H1 (cell line): Measurements from ENCODE around the gene ABHD1. TPM values are rescaled to one million over a fixed set of nuclear protein-coding genes. Genes with fewer than 3 reads are reported as not detected.

Source experiments
- CTCF ChIA-PET: fragments of 300-600 bp; sonication (Branson Sonifier 250); formaldehyde crosslinking; loops from one replicate; lab custom pipeline; 2021; ENCODE audit not compliant: partially characterized antibody; lab: Charles Lee
- POLR2A ChIA-PET: fragments of 300-600 bp; sonication (Branson Sonifier 250); formaldehyde crosslinking; loops from one replicate; lab custom pipeline; 2021; ENCODE audit warnings: inconsistent platforms; ENCODE audit not compliant: partially characterized antibody; lab: Charles Lee
- DNase-seq, 2 experiments: peaks; one replicate each; pipeline versions ENCODE4 v3.0.0 to v3.0.0-alpha.2; 2010 to 2022; ENCODE audit warnings: low spot score in 2 of 2, low read depth in 1 of 2, mixed read lengths in 1 of 2
- FAIRE-seq: peaks from 2 replicates; lab custom pipeline; 2011; peaks lifted over from hg19 to GRCh38; lab: Jason Lieb, UNC
- H2AFZ ChIP-seq: 2 replicates; pipeline ENCODE4 v1.8.1; 2012; ENCODE audit warnings: low read length, inconsistent platforms
- H2AK5ac ChIP-seq: 2 replicates; pipeline ENCODE4 v1.6.1; 2013; ENCODE audit warnings: low read depth, low read length
- H2BK120ac ChIP-seq: replicated peaks from 2 replicates; pipeline ENCODE3; 2013; ENCODE audit warnings: low read depth, low read length, inconsistent platforms
- H2BK12ac ChIP-seq: 2 replicates; pipeline ENCODE4 v1.6.1; 2013; ENCODE audit warnings: low read depth, low read length
- H2BK15ac ChIP-seq: 2 replicates; pipeline ENCODE4 v1.6.1; 2013; ENCODE audit warnings: low read length
- H2BK20ac ChIP-seq: 2 replicates; pipeline ENCODE4 v1.6.1; 2013; ENCODE audit warnings: low read length
- H2BK5ac ChIP-seq: 2 replicates; pipeline ENCODE4 v1.6.1; 2013; ENCODE audit warnings: low read depth, low read length
- H3K14ac ChIP-seq: 2 replicates; pipeline ENCODE4 v1.6.1; 2013; ENCODE audit warnings: inconsistent platforms; ENCODE audit not compliant: insufficient read length
- H3K18ac ChIP-seq: 2 replicates; pipeline ENCODE4 v1.6.1; 2013; ENCODE audit warnings: low read length; ENCODE audit errors: extremely low read depth
- H3K23ac ChIP-seq: 2 replicates; pipeline ENCODE4 v1.6.1; 2013; ENCODE audit warnings: inconsistent platforms; ENCODE audit not compliant: insufficient read length
- H3K23me2 ChIP-seq: 2 replicates; pipeline ENCODE4 v1.6.1; 2013; ENCODE audit warnings: low read depth, low read length
- H3K27ac ChIP-seq: 2 replicates; pipeline ENCODE4 v1.6.1; 2011; ENCODE audit warnings: low read depth, low read length, inconsistent platforms
- H3K27me3 ChIP-seq, 4 experiments: replicated peaks in 1 of 4; 1 replicate in 1 of 4; 2 replicates in 3 of 4; pipeline versions ENCODE4 v1.6.1 to v1.8.1; 2011 to 2013; ENCODE audit warnings: low read length in 3 of 4, mild to moderate bottlenecking in 3 of 4, inconsistent platforms in 2 of 4, mixed read lengths in 2 of 4, moderate library complexity in 1 of 4; ENCODE audit not compliant: control insufficient read depth in 3 of 4, insufficient read depth in 3 of 4; ENCODE audit errors: extremely low read depth in 1 of 4
- H3K36me3 ChIP-seq, 4 experiments: 2 replicates each; pipeline versions ENCODE4 v1.6.1 to v1.8.1; 2011 to 2013; ENCODE audit warnings: mild to moderate bottlenecking in 4 of 4, low read length in 3 of 4, moderate library complexity in 2 of 4, control low read depth in 1 of 4, inconsistent platforms in 1 of 4; ENCODE audit not compliant: insufficient read depth in 4 of 4, control insufficient read depth in 2 of 4
- H3K4ac ChIP-seq: replicated peaks from 2 replicates; pipeline ENCODE3; 2013; ENCODE audit warnings: low read length, low read depth, mixed read lengths, inconsistent platforms; ENCODE audit not compliant: insufficient read length
- H3K4me1 ChIP-seq, 4 experiments: replicated peaks in 1 of 4; 1 replicate in 1 of 4; 2 replicates in 3 of 4; pipeline versions ENCODE4 v1.6.1 to v1.8.1; 2011 to 2013; ENCODE audit warnings: low read length in 3 of 4, inconsistent platforms in 2 of 4, mixed read lengths in 1 of 4; ENCODE audit not compliant: insufficient read depth in 4 of 4, control insufficient read depth in 3 of 4
- H3K4me2 ChIP-seq, 2 experiments: 2 replicates each; pipeline versions ENCODE4 v1.6.1 to v1.8.1; 2011 to 2013; ENCODE audit warnings: low read depth in 2 of 2, low read length in 2 of 2, control low read depth in 1 of 2, inconsistent platforms in 1 of 2, mild to moderate bottlenecking in 1 of 2; ENCODE audit not compliant: insufficient read depth in 1 of 2
- H3K4me3 ChIP-seq, 4 experiments: fragments of 200-600, 300-600 bp in 1 of 4; sonication (generic), shearing (Covaris generic), sonication (Bioruptor Twin) in 1 of 4; 2 replicates each; pipeline versions ENCODE4 v1.5.1 to v1.8.1; 2011 to 2016; ENCODE audit warnings: low read length in 4 of 4, low read depth in 3 of 4, control low read depth in 2 of 4, inconsistent platforms in 2 of 4, mild to moderate bottlenecking in 2 of 4, mixed read lengths in 1 of 4, moderate library complexity in 1 of 4; ENCODE audit not compliant: insufficient read depth in 2 of 4; ENCODE audit errors: extremely low read depth in 1 of 4
- H3K56ac ChIP-seq: replicated peaks from 2 replicates; pipeline ENCODE3; 2013; ENCODE audit warnings: low read depth, mild to moderate bottlenecking, mixed read lengths, low read length, inconsistent platforms; ENCODE audit not compliant: insufficient read length
- H3K79me1 ChIP-seq: 2 replicates; pipeline ENCODE4 v1.6.1; 2013; ENCODE audit warnings: low read depth, low read length, control low read depth
- H3K79me2 ChIP-seq, 2 experiments: 2 replicates each; pipeline versions ENCODE4 v1.6.1 to v1.8.1; 2012 to 2013; ENCODE audit warnings: low read length in 2 of 2, mild to moderate bottlenecking in 2 of 2, inconsistent platforms in 1 of 2; ENCODE audit not compliant: insufficient read depth in 2 of 2, control insufficient read depth in 1 of 2
- H3K9ac ChIP-seq, 4 experiments: replicated peaks in 1 of 4; 1 replicate in 1 of 4; 2 replicates in 3 of 4; pipeline versions ENCODE4 v1.6.1 to v1.8.1; 2011 to 2013; ENCODE audit warnings: low read depth in 3 of 4, low read length in 3 of 4, control low read depth in 2 of 4, mild to moderate bottlenecking in 2 of 4, moderate library complexity in 2 of 4, inconsistent platforms in 1 of 4; ENCODE audit errors: extremely low read depth in 1 of 4
- H3K9me3 ChIP-seq, 2 experiments: 2 replicates each; pipeline versions ENCODE4 v1.6.1 to v1.8.1; 2012 to 2013; ENCODE audit warnings: mild to moderate bottlenecking in 2 of 2, moderate library complexity in 2 of 2, control low read depth in 1 of 2, inconsistent platforms in 1 of 2, low read depth in 1 of 2, low read length in 1 of 2, mixed read lengths in 1 of 2; ENCODE audit not compliant: insufficient read depth in 2 of 2
- H4K20me1 ChIP-seq, 2 experiments: replicated peaks in 1 of 2; 2 replicates each; pipeline versions ENCODE3 to v1.8.1; 2011 to 2013; ENCODE audit warnings: inconsistent platforms in 2 of 2, low read length in 2 of 2, mild to moderate bottlenecking in 1 of 2; ENCODE audit not compliant: insufficient read depth in 2 of 2, control insufficient read depth in 1 of 2
- H4K5ac ChIP-seq: 2 replicates; pipeline ENCODE4 v1.6.1; 2013; ENCODE audit warnings: low read length, low read depth, mixed read lengths, inconsistent platforms; ENCODE audit not compliant: insufficient read length
- H4K8ac ChIP-seq: 2 replicates; pipeline ENCODE4 v1.8.0; 2013; ENCODE audit warnings: mild to moderate bottlenecking, moderate library complexity, low read length, inconsistent platforms; ENCODE audit not compliant: insufficient read depth; ENCODE audit errors: extremely low read depth
- H4K91ac ChIP-seq: replicated peaks from 2 replicates; pipeline ENCODE3; 2013; ENCODE audit warnings: low read length, mixed read lengths, inconsistent platforms; ENCODE audit not compliant: insufficient read length
- FOSL1 ChIP-seq: IDR thresholded peaks from 2 replicates; pipeline ENCODE4 v1.6.1; 2011; ENCODE audit warnings: mild to moderate bottlenecking, low read depth, low read length, moderate library complexity; ENCODE audit not compliant: insufficient read depth
- GABPA ChIP-seq: IDR thresholded peaks from 2 replicates; pipeline ENCODE4 v1.6.1; 2011; ENCODE audit warnings: mild to moderate bottlenecking, low read length, moderate library complexity, borderline replicate concordance; ENCODE audit not compliant: insufficient read depth
- NANOG ChIP-seq: IDR thresholded peaks from 2 replicates; pipeline ENCODE4 v1.6.1; 2011; ENCODE audit warnings: low read length, low read depth, mild to moderate bottlenecking, inconsistent platforms; ENCODE audit not compliant: insufficient read depth, poor library complexity, severe bottlenecking
- PHF8 ChIP-seq: fragments of 200-600 bp; sonication (generic); conservative IDR thresholded peaks from 2 replicates; pipeline ENCODE4 v1.7.1; 2012; ENCODE audit warnings: low read depth, mild to moderate bottlenecking, inconsistent platforms, low read length, moderate library complexity
- POLR2AphosphoS5 ChIP-seq: IDR thresholded peaks from 2 replicates; pipeline ENCODE4 v1.6.1; 2011; ENCODE audit warnings: low read depth, low read length
- POU5F1 ChIP-seq: IDR thresholded peaks from 2 replicates; pipeline ENCODE4 v1.6.1; 2011; ENCODE audit warnings: low read depth, mild to moderate bottlenecking, low read length, moderate library complexity
- RBBP5 ChIP-seq: IDR thresholded peaks from 2 replicates; pipeline ENCODE4 v1.7.1; 2012; ENCODE audit warnings: low read depth, mild to moderate bottlenecking, inconsistent platforms, low read length, moderate library complexity, borderline replicate concordance
- SIX5 ChIP-seq: IDR thresholded peaks from 2 replicates; pipeline ENCODE4 v1.6.1; 2011; ENCODE audit warnings: mild to moderate bottlenecking, low read depth, low read length
- USF2 ChIP-seq: IDR thresholded peaks from 2 replicates; pipeline ENCODE4 v1.6.1; 2011; ENCODE audit warnings: low read length, improper control_type of control experiment
- WGBS, 2 experiments: shearing (Covaris generic) in 1 of 2; methylation state at CpG; one replicate each; pipeline versions ENCODE4 v1.1.6 to v1.1.7; 2013 to 2015; ENCODE audit warnings: low lambda C conversion rate in 2 of 2, mixed read lengths in 2 of 2, inconsistent platforms in 1 of 2, low coverage in 1 of 2, missing lambda C conversion rate in 1 of 2; ENCODE audit not compliant: insufficient replicate concordance in 2 of 2, insufficient coverage in 1 of 2, insufficient read length in 1 of 2; ENCODE audit errors: extremely low coverage in 1 of 2, missing lambda C conversion rate in 1 of 2; 5-methylcytosine and 5-hydroxymethylcytosine counted together
- polyA plus RNA-seq, 7 experiments: library from polyadenylated mRNA; depleted of rRNA in 3 of 7; stranded (reverse) in 5 of 7; unstranded in 2 of 7; fragments of >200 nt in 5 of 7; fragments of 200-250 nt in 2 of 7; gene quantifications; 1 replicate in 5 of 7; 2 replicates in 1 of 7; 4 replicates in 1 of 7; pipeline versions ENCODE4 v1.2.1 to v1.2.3, GENCODE V29; 2011 to 2013; ENCODE audit warnings: missing spikeins in 2 of 7, mixed read lengths in 2 of 7
- total RNA-seq: library from RNA; stranded (reverse); fragmentation: NEBNext Ultra II Directional; extraction: Animal tissue kit (Norgen Biotek cat#: 25700); gene quantifications from 2 replicates; pipeline ENCODE4 v1.2.1, GENCODE V29; 2021
- TF ChIP-seq, protein P1 (sequence below): IDR thresholded peaks from 2 replicates; pipeline ENCODE4 v1.6.1; 2012; ENCODE audit warnings: low read length, inconsistent platforms

The ABHD1 gene
- total and polyA plus RNA-seq, 2 of the 8 experiments (the other 6 are each of a cell fraction or from before 2014, with no cell fraction given) = 0.20 to 1.1 TPM

DNA sequence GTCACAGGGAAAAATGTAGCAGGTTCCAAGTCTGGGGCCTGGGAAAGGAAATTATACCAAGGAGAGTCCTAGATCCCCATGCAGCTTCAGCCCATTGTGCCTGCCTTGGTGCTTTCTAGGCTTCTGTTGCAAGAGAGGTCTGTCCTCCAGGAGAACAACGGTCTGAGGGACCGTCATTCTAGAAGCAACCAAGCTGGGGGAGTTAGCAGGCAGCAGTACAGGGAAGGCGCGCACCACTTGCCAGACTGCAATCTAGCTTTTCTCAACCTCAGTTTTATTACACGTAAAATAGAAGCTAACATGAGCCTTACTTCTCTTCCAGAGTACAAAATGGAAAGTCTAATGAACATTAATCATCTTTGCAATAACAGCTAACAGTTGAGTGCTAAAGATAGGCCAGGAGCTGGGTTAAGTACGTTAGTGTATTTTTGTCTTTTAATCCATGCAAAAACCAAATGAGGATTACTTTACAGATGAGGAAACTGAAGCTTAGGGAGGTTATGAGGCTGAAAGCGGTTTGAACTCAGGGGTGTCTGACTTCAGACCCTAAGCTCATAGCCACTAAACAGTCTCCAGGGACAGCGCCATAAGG, 27.1 kb downstream of the ABHD1 start:
- no peak overlapping the region for H4K8ac ChIP-seq
- POLR2A ChIA-PET = interaction anchor here (1.4 to 1.5 kb wide), 3 partner anchors 12 to 98 kb away, joined by 3 to 4 read pairs (median 4); partner anchors contain the start of gene PRR30
- H2BK15ac ChIP-seq = no peak overlapping the region
- TF ChIP-seq GABPA (no peak), FOSL1 (no peak), USF2 (no peak), PHF8 (no peak), NANOG (no peak), POLR2AphosphoS5 (no peak), SIX5 (no peak), RBBP5 (no peak), POU5F1 (no peak)
- TF ChIP-seq, protein P1, sequence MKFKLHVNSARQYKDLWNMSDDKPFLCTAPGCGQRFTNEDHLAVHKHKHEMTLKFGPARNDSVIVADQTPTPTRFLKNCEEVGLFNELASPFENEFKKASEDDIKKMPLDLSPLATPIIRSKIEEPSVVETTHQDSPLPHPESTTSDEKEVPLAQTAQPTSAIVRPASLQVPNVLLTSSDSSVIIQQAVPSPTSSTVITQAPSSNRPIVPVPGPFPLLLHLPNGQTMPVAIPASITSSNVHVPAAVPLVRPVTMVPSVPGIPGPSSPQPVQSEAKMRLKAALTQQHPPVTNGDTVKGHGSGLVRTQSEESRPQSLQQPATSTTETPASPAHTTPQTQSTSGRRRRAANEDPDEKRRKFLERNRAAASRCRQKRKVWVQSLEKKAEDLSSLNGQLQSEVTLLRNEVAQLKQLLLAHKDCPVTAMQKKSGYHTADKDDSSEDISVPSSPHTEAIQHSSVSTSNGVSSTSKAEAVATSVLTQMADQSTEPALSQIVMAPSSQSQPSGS = no peak

More for the DNA sequence above, 27.1 kb downstream of the ABHD1 start:
- H3K79me2 ChIP-seq = no peaks in the 10 kb centered on the region
- H3K4me2 ChIP-seq = no peak overlapping the region
- no peak overlapping the region for H3K4me3 ChIP-seq
- no peaks in the 10 kb centered on the region for H3K9me3 ChIP-seq
- H4K20me1 ChIP-seq = no peaks in the 10 kb centered on the region
- H3K23ac ChIP-seq = no peak overlapping the region
- no peaks in the 10 kb centered on the region for H3K79me1 ChIP-seq
- H4K5ac ChIP-seq = no peak overlapping the region
- CTCF ChIA-PET = interaction anchor here (0.8 to 5.6 kb wide), 10 partner anchors 8 to 63 kb away, joined by 3 to 27 read pairs (median 4); no protein-coding TSS in a partner anchor
- H3K14ac ChIP-seq = no peak overlapping the region
- no peak overlapping the region for H3K27ac ChIP-seq
- no peak for FAIRE-seq
- DNase-seq = no peak
- no peaks in the 10 kb centered on the region for H3K36me3 ChIP-seq
- no peak overlapping the region for H2BK5ac ChIP-seq
- H2AK5ac ChIP-seq = no peak overlapping the region
- no peak overlapping the region for H3K4ac ChIP-seq
- no peaks in the 10 kb centered on the region for H3K23me2 ChIP-seq
- H2AFZ ChIP-seq = no peak overlapping the region
- H3K27me3 ChIP-seq = no peaks in the 10 kb centered on the region
- H3K4me1 ChIP-seq = no peaks in the 10 kb centered on the region; a peak in 1 of 7 replicates
- H2BK120ac ChIP-seq = no peak overlapping the region
- H3K9ac ChIP-seq = no peak overlapping the region
- no peak overlapping the region for H3K18ac ChIP-seq
- H4K91ac ChIP-seq = no peak overlapping the region
- no peak overlapping the region for H2BK12ac ChIP-seq
- WGBS, 2 experiments = 88% methylated on average over 8 of the region's 8 CpGs; no CpG with 5 or more reads in 1 of the 2 experiments
- no peak overlapping the region for H2BK20ac ChIP-seq
- no peak overlapping the region for H3K56ac ChIP-seq
